Measurements from ENCODE around the gene TMEM8B.

The TMEM8B gene

GRCh38 chr9:35840881-35841644, 12.0 kb downstream of the TMEM8B start:
- no peak for TF ChIP-seq GATA2 (IDR thresholded peaks at IDR 0.05; ENCODE audit: low read depth, low read length)
- TF ChIP-seq GATA3 (IDR thresholded peaks at IDR 0.05; ENCODE audit: low read depth, low read length), result no peak

DNA sequence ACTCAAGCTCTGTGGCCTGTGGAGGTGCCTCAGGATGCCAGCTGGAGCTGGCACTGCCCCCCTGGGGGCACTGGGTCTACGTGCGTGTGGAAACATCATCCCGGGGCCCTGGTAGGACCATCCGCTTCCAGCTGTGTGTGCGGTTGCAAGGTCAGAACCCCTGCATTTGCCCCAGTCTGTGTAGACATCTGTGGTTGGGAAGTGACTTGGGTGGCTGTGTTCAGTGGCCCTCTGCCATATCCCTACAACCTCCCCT, 12.5 kb downstream of the TMEM8B start:
- TF ChIP-seq GATA2 (IDR thresholded peaks at IDR 0.05; ENCODE audit: low read depth, low read length) (no peak), GATA3 (IDR thresholded peaks at IDR 0.05; ENCODE audit: low read depth, low read length) (no peak)

- TF ChIP-seq GATA2 (IDR thresholded peaks at IDR 0.05; ENCODE audit: low read depth, low read length) (no peak), GATA3 (IDR thresholded peaks at IDR 0.05; ENCODE audit: low read depth, low read length) (no peak)
Measured at GRCh38 chr9:35842020-35842745, 13.2 kb downstream of the TMEM8B start.

DNA sequence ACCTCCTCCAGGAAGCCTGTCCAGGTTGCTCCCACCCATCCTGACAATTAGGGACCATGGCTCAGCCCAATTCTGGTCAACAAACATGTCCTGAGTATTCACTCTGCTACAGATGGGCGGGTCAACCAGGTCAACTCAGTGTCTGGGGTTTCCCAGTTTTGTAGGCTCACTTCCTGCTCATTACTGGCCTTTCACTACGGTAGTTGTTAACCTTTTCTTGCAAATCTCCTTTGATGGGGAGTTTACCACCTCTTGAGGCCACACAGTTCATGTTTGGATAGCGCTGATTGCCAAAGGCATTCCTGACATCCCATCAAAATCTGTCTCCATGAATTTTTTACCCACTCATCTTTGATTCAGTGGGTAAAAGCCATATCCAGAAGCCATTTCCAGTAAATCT, 13.8 kb downstream of the TMEM8B start:
- TF ChIP-seq GATA3 (IDR thresholded peaks at IDR 0.05; ENCODE audit: low read depth, low read length) (no peak), GATA2 (IDR thresholded peaks at IDR 0.05; ENCODE audit: low read depth, low read length) (no peak)

DNA sequence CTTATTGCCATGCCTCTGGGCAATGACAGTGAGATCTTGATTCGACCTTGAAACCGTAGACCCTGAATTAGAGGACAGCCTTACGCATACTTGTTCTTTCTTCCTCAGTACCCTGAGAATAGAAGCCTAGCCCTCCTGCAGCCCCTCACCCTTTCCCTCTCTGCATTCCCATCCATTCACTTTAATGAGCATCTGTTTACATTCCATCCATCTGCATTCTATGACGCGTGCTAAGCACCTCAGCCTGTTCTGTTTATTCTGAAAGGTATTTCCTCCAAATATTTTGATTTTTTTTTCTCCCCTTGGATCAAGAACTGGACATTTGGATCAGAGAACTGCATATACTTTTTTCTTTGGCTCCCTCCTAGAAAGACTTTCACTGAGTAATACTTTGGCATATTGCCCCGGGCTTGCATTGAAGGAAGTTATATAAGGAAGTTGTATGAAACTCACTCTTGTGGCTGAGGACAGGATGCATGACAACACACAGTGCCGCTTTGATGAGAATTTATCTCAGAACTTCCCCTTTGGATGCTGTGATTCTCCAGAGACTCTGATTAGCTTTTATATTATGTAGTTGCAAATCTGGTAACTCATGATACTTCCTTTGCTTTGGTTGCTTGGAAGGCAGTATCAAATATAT, 15.7 kb downstream of the TMEM8B start:
- TF ChIP-seq GATA3 (IDR thresholded peaks at IDR 0.05; ENCODE audit: low read depth, low read length) (no peak), GATA2 (IDR thresholded peaks at IDR 0.05; ENCODE audit: low read depth, low read length) (no peak)

DNA sequence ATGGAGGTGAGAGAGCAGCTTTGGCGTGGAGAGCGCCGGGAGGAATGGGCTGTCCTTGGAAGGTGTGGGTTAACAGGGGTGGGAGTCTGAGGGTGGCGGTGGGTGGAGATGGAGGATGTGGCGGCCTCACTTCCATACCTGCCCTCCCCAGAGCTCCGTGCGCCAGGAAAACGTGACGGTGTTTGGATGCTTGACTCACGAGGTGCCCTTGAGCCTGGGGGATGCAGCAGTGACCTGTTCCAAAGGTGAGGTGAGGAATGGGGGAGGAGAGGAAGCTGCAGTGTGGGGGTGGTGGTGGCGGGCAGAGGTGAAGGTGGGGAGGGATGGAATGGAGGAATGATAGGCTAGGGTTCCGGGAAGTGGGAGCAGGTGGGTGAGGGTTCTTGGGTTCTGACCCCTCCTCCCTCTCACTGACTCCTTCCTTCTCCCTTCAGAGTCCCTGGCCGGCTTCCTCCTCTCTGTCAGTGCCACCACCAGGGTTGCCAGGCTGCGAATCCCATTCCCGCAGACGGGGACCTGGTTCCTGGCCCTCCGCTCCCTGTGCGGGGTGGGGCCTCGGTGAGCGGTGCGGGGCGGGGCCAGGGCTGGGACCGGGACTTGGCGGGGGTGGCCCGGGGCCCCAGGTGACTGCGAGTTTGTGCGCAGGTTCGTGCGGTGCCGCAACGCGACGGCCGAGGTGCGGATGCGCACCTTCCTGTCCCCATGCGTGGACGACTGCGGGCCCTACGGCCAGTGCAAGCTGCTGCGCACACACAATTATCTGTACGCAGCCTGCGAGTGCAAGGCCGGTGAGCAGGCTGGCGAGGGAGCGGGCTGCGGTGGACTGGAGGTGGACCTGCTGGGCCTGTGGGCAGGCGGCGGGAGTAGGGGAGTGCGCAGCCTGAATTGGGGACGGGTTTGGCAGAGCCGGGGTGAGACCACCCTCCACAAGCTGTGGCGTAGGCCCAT, 17.1 kb downstream of the TMEM8B start:
- TF ChIP-seq GATA2 (IDR thresholded peaks at IDR 0.05; ENCODE audit: low read depth, low read length) (no peak), GATA3 (IDR thresholded peaks at IDR 0.05; ENCODE audit: low read depth, low read length) (no peak)

- no peak for TF ChIP-seq GATA3 (IDR thresholded peaks at IDR 0.05; ENCODE audit: low read depth, low read length)
- TF ChIP-seq GATA2 (IDR thresholded peaks at IDR 0.05; ENCODE audit: low read depth, low read length), result no peak
Measured at GRCh38 chr9:35847792-35848572, 19.0 kb downstream of the TMEM8B start.

GRCh38 chr9:35852267-35852815, 23.3 kb downstream of the TMEM8B start:
- TF ChIP-seq GATA3 (IDR thresholded peaks at IDR 0.05; ENCODE audit: low read depth, low read length), result no peak
- TF ChIP-seq GATA2 (IDR thresholded peaks at IDR 0.05; ENCODE audit: low read depth, low read length), result no peak

DNA sequence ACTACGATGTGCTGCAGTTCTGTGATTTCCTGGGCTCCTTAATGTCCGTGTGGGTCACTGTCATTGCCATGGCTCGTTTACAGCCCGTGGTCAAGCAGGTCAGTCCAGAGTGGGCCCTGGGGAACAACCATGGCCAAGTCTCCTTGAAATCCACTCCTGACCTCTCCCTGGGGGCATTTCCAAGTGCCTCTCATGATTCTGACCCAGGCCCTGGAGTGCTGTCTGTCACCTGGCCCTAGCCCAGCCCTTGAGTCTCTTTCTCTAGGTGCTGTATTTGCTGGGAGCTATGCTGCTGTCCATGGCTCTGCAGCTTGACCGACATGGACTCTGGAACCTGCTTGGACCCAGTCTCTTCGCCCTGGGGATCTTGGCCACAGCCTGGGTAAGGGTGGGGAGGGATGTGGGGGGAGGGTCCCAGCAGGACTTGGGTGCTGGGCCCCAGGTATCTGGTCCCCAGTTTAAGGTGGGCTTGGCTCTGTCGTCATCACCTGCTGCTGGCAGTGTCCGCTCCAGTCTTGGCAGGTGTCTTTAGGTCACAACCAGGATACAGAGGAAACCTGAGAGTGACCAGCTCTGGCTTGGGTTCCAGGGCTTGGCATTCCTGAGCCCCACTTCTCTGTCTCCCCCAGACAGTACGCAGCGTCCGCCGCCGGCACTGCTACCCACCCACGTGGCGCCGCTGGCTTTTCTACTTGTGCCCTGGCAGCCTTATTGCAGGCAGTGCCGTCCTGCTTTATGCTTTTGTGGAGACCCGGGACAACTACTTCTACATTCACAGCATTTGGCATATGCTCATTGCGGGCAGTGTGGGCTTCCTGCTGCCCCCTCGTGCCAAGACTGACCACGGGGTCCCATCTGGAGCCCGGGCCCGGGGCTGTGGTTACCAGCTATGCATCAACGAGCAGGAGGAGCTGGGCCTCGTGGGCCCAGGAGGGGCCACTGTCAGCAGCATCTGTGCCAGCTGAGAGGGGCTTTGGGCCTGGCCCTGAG, 24.1 kb downstream of the TMEM8B start:
- no peak for TF ChIP-seq GATA3 (IDR thresholded peaks at IDR 0.05; ENCODE audit: low read depth, low read length)
- no peak for TF ChIP-seq GATA2 (IDR thresholded peaks at IDR 0.05; ENCODE audit: low read depth, low read length)

DNA sequence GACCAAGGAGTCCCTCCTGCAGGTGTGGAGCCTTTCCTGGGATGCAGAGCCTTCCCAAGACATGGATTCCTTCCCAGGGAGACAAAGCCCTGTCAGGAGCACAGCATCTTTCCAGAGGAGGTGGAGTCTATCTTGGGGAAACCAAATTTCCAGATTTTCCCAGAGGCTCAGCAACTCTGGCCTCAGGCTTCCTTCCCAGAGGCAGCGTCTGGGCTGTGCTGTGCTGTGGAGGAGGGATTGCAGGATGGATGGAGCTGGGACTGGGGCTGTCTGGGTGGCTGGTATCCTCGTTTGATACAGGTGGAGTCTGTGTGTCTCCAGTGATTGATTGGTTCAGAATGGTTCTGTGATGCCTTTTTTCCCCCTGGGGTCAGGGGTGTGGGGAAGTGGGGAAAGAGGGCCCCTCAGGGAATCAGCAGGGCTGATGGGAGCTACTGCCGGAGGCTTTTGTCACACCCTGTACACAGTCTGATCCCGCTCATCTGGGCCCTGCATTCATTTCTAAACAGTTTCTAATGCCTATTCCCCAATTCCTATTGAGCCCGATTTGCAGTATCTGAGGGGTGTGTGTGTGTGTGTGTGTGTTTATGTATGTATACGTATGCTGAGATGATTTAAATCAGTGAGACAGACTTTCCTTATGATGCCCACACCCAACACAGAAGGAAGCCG, 25.2 kb downstream of the TMEM8B start:
- TF ChIP-seq GATA3 (IDR thresholded peaks at IDR 0.05; ENCODE audit: low read depth, low read length), result no peak
- no peak for TF ChIP-seq GATA2 (IDR thresholded peaks at IDR 0.05; ENCODE audit: low read depth, low read length)

DNA sequence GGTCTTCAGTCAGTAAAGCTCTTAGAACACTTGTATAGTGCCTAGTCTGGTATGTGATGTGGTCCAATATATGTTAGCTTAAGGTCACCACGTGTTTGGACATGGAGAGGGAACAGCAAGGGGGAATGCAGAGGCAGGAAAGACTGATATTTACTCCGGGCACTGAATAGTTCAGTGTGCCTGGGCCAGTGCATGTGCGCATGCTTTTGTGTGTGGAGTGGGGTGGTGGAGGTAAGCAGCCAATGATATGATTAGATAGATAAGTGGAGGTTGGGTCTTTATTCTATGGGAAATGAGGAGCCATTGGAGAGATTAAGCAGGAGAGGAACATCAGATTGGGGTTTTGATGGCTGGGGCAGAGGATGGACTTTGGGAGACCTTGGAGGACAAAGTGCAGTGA, 27.2 kb downstream of the TMEM8B start:
- TF ChIP-seq GATA3 (IDR thresholded peaks at IDR 0.05; ENCODE audit: low read depth, low read length), result no peak
- TF ChIP-seq GATA2 (IDR thresholded peaks at IDR 0.05; ENCODE audit: low read depth, low read length), result no peak
